Endodermal cell (in vitro differentiated cells): ENCODE results near the gene LHX3. TPM values are rescaled to one million over a fixed set of nuclear protein-coding genes. Genes with fewer than 3 reads are reported as not detected.

Experiments
- DNase-seq: peaks from one replicate; pipeline ENCODE4 v3.0.0-alpha.2; 2017
- H3K27ac ChIP-seq: 2 replicates; pipeline ENCODE4 v1.5.1; 2013; ENCODE audit warnings: mild to moderate bottlenecking, low read depth, low read length, moderate library complexity
- H3K27me3 ChIP-seq: 2 replicates; pipeline ENCODE4 v1.6.1; 2013; ENCODE audit warnings: mild to moderate bottlenecking, low read length, moderate library complexity; ENCODE audit not compliant: insufficient read depth, control insufficient read depth, poor library complexity, severe bottlenecking
- H3K36me3 ChIP-seq: 2 replicates; pipeline ENCODE4 v1.7.0; 2013; ENCODE audit warnings: mild to moderate bottlenecking, low read length, moderate library complexity; ENCODE audit not compliant: control insufficient read depth, insufficient read depth
- H3K4me1 ChIP-seq: one replicate; pipeline ENCODE4 v1.7.0; 2013; ENCODE audit warnings: low read length; ENCODE audit not compliant: control insufficient read depth, insufficient read depth
- H3K4me3 ChIP-seq: 2 replicates; pipeline ENCODE4 v1.5.1; 2013; ENCODE audit warnings: mild to moderate bottlenecking, low read length, moderate library complexity
- H3K9ac ChIP-seq: 2 replicates; pipeline ENCODE4 v1.6.1; 2013; ENCODE audit warnings: mild to moderate bottlenecking, low read length, moderate library complexity; ENCODE audit not compliant: poor library complexity, severe bottlenecking; ENCODE audit errors: extremely low read depth
- H3K9me3 ChIP-seq: 2 replicates; pipeline ENCODE4 v1.6.1; 2013; ENCODE audit warnings: mild to moderate bottlenecking, low read length, moderate library complexity; ENCODE audit not compliant: control insufficient read depth
- H3K27ac Mint-ChIP-seq: 2 replicates; pipeline ENCODE4 v1.8.0; 2020; ENCODE audit warnings: mixed read lengths
- H3K27me3 Mint-ChIP-seq: 2 replicates; pipeline ENCODE4 v1.8.0; 2021; ENCODE audit warnings: mild to moderate bottlenecking, mixed read lengths; ENCODE audit not compliant: insufficient read depth
- H3K36me3 Mint-ChIP-seq: 2 replicates; pipeline ENCODE4 v1.8.0; 2020; ENCODE audit warnings: low read depth, mixed read lengths
- H3K4me1 Mint-ChIP-seq: 2 replicates; pipeline ENCODE4 v1.8.0; 2020; ENCODE audit warnings: mixed read lengths
- H3K4me3 Mint-ChIP-seq: 2 replicates; pipeline ENCODE4 v1.8.0; 2020; ENCODE audit warnings: mild to moderate bottlenecking, moderate library complexity, mixed read lengths
- H3K9me3 Mint-ChIP-seq: 2 replicates; pipeline ENCODE4 v1.8.0; 2020; ENCODE audit warnings: mild to moderate bottlenecking, mixed read lengths
- CTCF ChIP-seq: fragments of 200-600 bp; sonication (generic); conservative IDR thresholded peaks from 2 replicates; pipeline ENCODE4 v1.5.0; 2021; ENCODE audit warnings: antibody characterized with exemption, mild to moderate bottlenecking
- WGBS, 2 experiments: methylation state at CpG; one replicate each; pipeline versions ENCODE4 v1.1.5 to v1.1.7; 2013; ENCODE audit warnings: missing lambda C conversion rate in 2 of 2, mixed read lengths in 1 of 2; ENCODE audit not compliant: insufficient coverage in 1 of 2, insufficient read length in 1 of 2; 5-methylcytosine and 5-hydroxymethylcytosine counted together
- total RNA-seq, 2 donors: library from RNA; stranded (reverse); fragmentation: NEBNext Ultra II Directional in 1 of 2; extraction: Animal tissue kit (Norgen Biotek cat#: 25700) in 1 of 2; gene quantifications; 2 replicates in 1 of 2; 3 replicates in 1 of 2; pipeline ENCODE4 v1.2.1, GENCODE V29; 2021

The LHX3 gene
- total RNA-seq, 2 donors from 2014 or later = not detected

GRCh38 chr9:136219276-136219675 is 14.3 kb upstream of the LHX3 start:
- H3K9me3 Mint-ChIP-seq = no peaks in the 10 kb centered on the region
- no peak for TF ChIP-seq CTCF
- Histone ChIP-seq H3K27me3 (no peaks in the 10 kb centered on the region), H3K36me3 (peaks cover 23% of the 10 kb centered on the region), H3K27ac (no peak overlapping the region), H3K9ac (no peak overlapping the region), H3K4me1 (no peaks in the 10 kb centered on the region), H3K9me3 (peaks cover 2% of the 10 kb centered on the region), H3K4me3 (no peak overlapping the region)
- peaks cover 35% of the 10 kb centered on the region for H3K36me3 Mint-ChIP-seq
- no peak overlapping the region for H3K4me3 Mint-ChIP-seq
- 94 to 99% methylated on average over 8 to 13 of the region's 13 CpGs for WGBS, 2 experiments
- H3K27me3 Mint-ChIP-seq = no peaks in the 10 kb centered on the region
- DNase-seq = no peak
- no peaks in the 10 kb centered on the region for H3K4me1 Mint-ChIP-seq
- no peak overlapping the region for H3K27ac Mint-ChIP-seq

GRCh38 chr9:136218673-136219072 is 13.7 kb upstream of the LHX3 start:
- Histone ChIP-seq H3K9ac (no peak overlapping the region), H3K9me3 (peaks cover 8% of the 10 kb centered on the region)

GRCh38 chr9:136218271-136218670 is 13.3 kb upstream of the LHX3 start:
- Histone ChIP-seq H3K36me3 (peaks cover 24% of the 10 kb centered on the region), H3K27ac (no peak overlapping the region), H3K9me3 (peaks cover 10% of the 10 kb centered on the region), H3K4me1 (no peaks in the 10 kb centered on the region), H3K9ac (no peak overlapping the region), H3K27me3 (no peaks in the 10 kb centered on the region), H3K4me3 (no peak overlapping the region)
- Mint-ChIP-seq H3K4me1 (no peaks in the 10 kb centered on the region), H3K9me3 (peaks cover 3% of the 10 kb centered on the region), H3K36me3 (peaks cover 37% of the 10 kb centered on the region), H3K4me3 (no peak overlapping the region), H3K27ac (no peak overlapping the region), H3K27me3 (no peaks in the 10 kb centered on the region)
- 93 to 95% methylated on average over 5 to 16 of the region's 16 CpGs for WGBS, 2 experiments
- no peak for TF ChIP-seq CTCF
- DNase-seq = no peak

More at GRCh38 chr9:136218673-136219072, 13.7 kb upstream of the LHX3 start:
- peak; percentile 34 for TF ChIP-seq CTCF
- no peaks in the 10 kb centered on the region for H3K4me1 ChIP-seq
- no peak overlapping the region for H3K27ac Mint-ChIP-seq
- 93 to 94% methylated on average over 11 to 15 of the region's 15 CpGs for WGBS, 2 experiments
- DNase-seq = no peak
- no peak overlapping the region for H3K4me3 Mint-ChIP-seq
- no peaks in the 10 kb centered on the region for H3K27me3 Mint-ChIP-seq
- peaks cover 37% of the 10 kb centered on the region for H3K36me3 Mint-ChIP-seq
- no peak overlapping the region for H3K4me3 ChIP-seq
- H3K9me3 Mint-ChIP-seq = peaks cover 2% of the 10 kb centered on the region
- peaks cover 24% of the 10 kb centered on the region for H3K36me3 ChIP-seq
- no peaks in the 10 kb centered on the region for H3K4me1 Mint-ChIP-seq
- no peaks in the 10 kb centered on the region for H3K27me3 ChIP-seq
- no peak overlapping the region for H3K27ac ChIP-seq
